Measurements from ENCODE around the gene GALNT2. TPM values are rescaled to one million over a fixed set of nuclear protein-coding genes. Genes with fewer than 3 reads are reported as not detected.

The GALNT2 gene
- total RNA-seq, 1 donor from 2014 or later, result 60.7 TPM

GRCh38 chr1:230113593-230114236, 46.7 kb downstream of the GALNT2 start:
- no peaks in the 10 kb centered on the region for H3K27me3 ChIP-seq (ENCODE audit: control insufficient read depth, insufficient read depth, low read length)
- H3K4me3 ChIP-seq (ENCODE audit: low read depth, low read length), result no peak overlapping the region
- DNase-seq (ENCODE audit: low read depth), result peak; percentile 84
- no peak for TF ChIP-seq CTCF (IDR thresholded peaks at IDR 0.05; ENCODE audit: insufficient read depth, low read length, poor library complexity, severe bottlenecking)
- H3K36me3 ChIP-seq (ENCODE audit: control insufficient read depth, insufficient read depth, low read length), result no peaks in the 10 kb centered on the region

- Histone ChIP-seq H3K27me3 (ENCODE audit: control insufficient read depth, insufficient read depth, low read length) (no peaks in the 10 kb centered on the region), H3K36me3 (ENCODE audit: control insufficient read depth, insufficient read depth, low read length) (no peaks in the 10 kb centered on the region), H3K4me3 (ENCODE audit: low read depth, low read length) (no peak overlapping the region)
- TF ChIP-seq CTCF (IDR thresholded peaks at IDR 0.05; ENCODE audit: insufficient read depth, low read length, poor library complexity, severe bottlenecking), result no peak
- no peak for DNase-seq (ENCODE audit: low read depth)
These were observed 47.2 kb downstream of the GALNT2 start for GRCh38 chr1:230114237-230114651.

GRCh38 chr1:230117694-230118093, 50.7 kb downstream of the GALNT2 start:
- no peak overlapping the region for H3K4me3 ChIP-seq (ENCODE audit: low read depth, low read length)
- no peaks in the 10 kb centered on the region for H3K27me3 ChIP-seq (ENCODE audit: control insufficient read depth, insufficient read depth, low read length)
- no peak for DNase-seq (ENCODE audit: low read depth)
- TF ChIP-seq CTCF (IDR thresholded peaks at IDR 0.05; ENCODE audit: insufficient read depth, low read length, poor library complexity, severe bottlenecking), result no peak
- H3K36me3 ChIP-seq (ENCODE audit: control insufficient read depth, insufficient read depth, low read length), result no peaks in the 10 kb centered on the region

- no peaks in the 10 kb centered on the region for H3K36me3 ChIP-seq (ENCODE audit: control insufficient read depth, insufficient read depth, low read length)
- no peak for DNase-seq (ENCODE audit: low read depth)
- no peaks in the 10 kb centered on the region for H3K27me3 ChIP-seq (ENCODE audit: control insufficient read depth, insufficient read depth, low read length)
- no peak for TF ChIP-seq CTCF (IDR thresholded peaks at IDR 0.05; ENCODE audit: insufficient read depth, low read length, poor library complexity, severe bottlenecking)
- no peak overlapping the region for H3K4me3 ChIP-seq (ENCODE audit: low read depth, low read length)
These were observed 52.3 kb downstream of the GALNT2 start for GRCh38 chr1:230119340-230119739.

- DNase-seq (ENCODE audit: low read depth), result no peak
- TF ChIP-seq CTCF (IDR thresholded peaks at IDR 0.05; ENCODE audit: insufficient read depth, low read length, poor library complexity, severe bottlenecking), result no peak
- Histone ChIP-seq H3K4me3 (ENCODE audit: low read depth, low read length) (no peak overlapping the region), H3K27me3 (ENCODE audit: control insufficient read depth, insufficient read depth, low read length) (no peaks in the 10 kb centered on the region), H3K36me3 (ENCODE audit: control insufficient read depth, insufficient read depth, low read length) (no peaks in the 10 kb centered on the region)
These were observed 53.4 kb downstream of the GALNT2 start for GRCh38 chr1:230120289-230120920.

All from kidney epithelial cell (primary cell).